Erythroblast (primary cell): ENCODE results near the gene IMPG1.

Experiments
- GATA1 ChIP-seq: IDR thresholded peaks from 2 replicates; pipeline ENCODE4 v1.6.1; 2011; ENCODE audit warnings: low read depth, mild to moderate bottlenecking, control low read depth, low read length, moderate library complexity
- POLR2A ChIP-seq: IDR thresholded peaks from 2 replicates; pipeline ENCODE4 v1.6.1; 2011; ENCODE audit warnings: mild to moderate bottlenecking, low read length

GRCh38 chr6:75874224-75874623 is 198.2 kb downstream of the IMPG1 start:
- TF ChIP-seq POLR2A (no peak), GATA1 (no peak)
